Smooth muscle cell (in vitro differentiated cells): Measurements from ENCODE around the gene FOXO6. TPM values are rescaled to one million over a fixed set of nuclear protein-coding genes. Genes with fewer than 3 reads are reported as not detected.

ENCODE experiments used
- DNase-seq: peaks from one replicate; lab custom pipeline; 2025; ENCODE audit not compliant: unreplicated experiment; lab: John Stamatoyannopoulos, UW
- H2AFZ ChIP-seq: fragments of 200-600 bp; sonication (generic); 2 replicates; pipeline ENCODE4 v1.6.0; 2016; ENCODE audit warnings: antibody characterized with exemption, low read depth, mild to moderate bottlenecking
- H3F3A ChIP-seq: fragments of 200-600 bp; sonication (generic); 2 replicates; pipeline ENCODE4 v1.6.0; 2017; ENCODE audit warnings: antibody characterized with exemption, low read depth
- H3K27ac ChIP-seq: fragments of 200-600 bp; sonication (generic); 2 replicates; pipeline ENCODE4 v1.5.1; 2016; ENCODE audit warnings: low read depth, mild to moderate bottlenecking
- H3K27me3 ChIP-seq: fragments of 200-600 bp; sonication (generic); 2 replicates; pipeline ENCODE4 v1.6.1; 2016; ENCODE audit warnings: low read depth, mild to moderate bottlenecking
- H3K36me3 ChIP-seq: fragments of 200-600 bp; sonication (generic); 2 replicates; pipeline ENCODE4 v1.5.1; 2016; ENCODE audit warnings: low read depth
- H3K4me1 ChIP-seq: fragments of 200-600 bp; sonication (generic); 2 replicates; pipeline ENCODE4 v1.5.1; 2016; ENCODE audit warnings: low read depth
- H3K4me2 ChIP-seq: fragments of 200-600 bp; sonication (generic); 2 replicates; pipeline ENCODE4 v1.6.0; 2016; ENCODE audit warnings: mild to moderate bottlenecking
- H3K4me3 ChIP-seq: fragments of 200-600 bp; sonication (generic); 2 replicates; pipeline ENCODE4 v1.5.1; 2016; ENCODE audit warnings: mild to moderate bottlenecking
- H3K79me2 ChIP-seq: fragments of 200-600 bp; sonication (generic); 2 replicates; pipeline ENCODE4 v1.6.0; 2016; ENCODE audit warnings: low read depth, mild to moderate bottlenecking
- H3K9ac ChIP-seq: fragments of 200-600 bp; sonication (generic); 2 replicates; pipeline ENCODE4 v1.6.0; 2016; ENCODE audit warnings: low read depth
- H3K9me3 ChIP-seq: fragments of 200-600 bp; sonication (generic); replicated peaks from 2 replicates; pipeline ENCODE4 v1.5.1; 2016; ENCODE audit warnings: low read depth
- H4K20me1 ChIP-seq: fragments of 200-600 bp; sonication (generic); 2 replicates; pipeline ENCODE4 v1.6.0; 2016; ENCODE audit warnings: low read depth
- WGBS: methylation state at CpG from one replicate; pipeline ENCODE4 v1.1.7; 2016; ENCODE audit warnings: low lambda C conversion rate; 5-methylcytosine and 5-hydroxymethylcytosine counted together
- polyA plus RNA-seq: library from polyadenylated mRNA; unstranded; fragments of >200 nt; fragmentation: Nextera tagmentation; extraction: Ambion mirVana; gene quantifications from 2 replicates; pipeline ENCODE4 v1.2.1, GENCODE V29; 2016
- total RNA-seq: library from RNA; depleted of rRNA; stranded (reverse); fragments of >200 nt; gene quantifications from 2 replicates; pipeline ENCODE4 v1.2.3, GENCODE V29; 2014
- TF ChIP-seq, protein P1 (sequence below): fragments of 200-600 bp; sonication (generic); IDR thresholded peaks from 2 replicates; pipeline ENCODE4 v1.5.1; 2017; ENCODE audit warnings: borderline replicate concordance, mild to moderate bottlenecking, antibody characterized with exemption; ENCODE audit not compliant: insufficient read depth, poor library complexity, severe bottlenecking

FOXO6 gene
- total and polyA plus RNA-seq, 2 experiments from 2014 or later, result 0.85 to 1.7 TPM

GRCh38 chr1:41322835-41323234, 38.4 kb upstream of the FOXO6 start:
- Histone ChIP-seq H3K4me1 (no peaks in the 10 kb centered on the region), H3K36me3 (no peaks in the 10 kb centered on the region), H3K4me2 (no peak overlapping the region), H2AFZ (no peak overlapping the region), H3K4me3 (no peak overlapping the region), H3F3A (no peaks in the 10 kb centered on the region), H3K9me3 (no peaks in the 10 kb centered on the region), H3K9ac (no peak overlapping the region), H3K79me2 (no peaks in the 10 kb centered on the region), H3K27ac (no peak overlapping the region), H4K20me1 (no peaks in the 10 kb centered on the region), H3K27me3 (no peaks in the 10 kb centered on the region)
- TF ChIP-seq, protein P1, sequence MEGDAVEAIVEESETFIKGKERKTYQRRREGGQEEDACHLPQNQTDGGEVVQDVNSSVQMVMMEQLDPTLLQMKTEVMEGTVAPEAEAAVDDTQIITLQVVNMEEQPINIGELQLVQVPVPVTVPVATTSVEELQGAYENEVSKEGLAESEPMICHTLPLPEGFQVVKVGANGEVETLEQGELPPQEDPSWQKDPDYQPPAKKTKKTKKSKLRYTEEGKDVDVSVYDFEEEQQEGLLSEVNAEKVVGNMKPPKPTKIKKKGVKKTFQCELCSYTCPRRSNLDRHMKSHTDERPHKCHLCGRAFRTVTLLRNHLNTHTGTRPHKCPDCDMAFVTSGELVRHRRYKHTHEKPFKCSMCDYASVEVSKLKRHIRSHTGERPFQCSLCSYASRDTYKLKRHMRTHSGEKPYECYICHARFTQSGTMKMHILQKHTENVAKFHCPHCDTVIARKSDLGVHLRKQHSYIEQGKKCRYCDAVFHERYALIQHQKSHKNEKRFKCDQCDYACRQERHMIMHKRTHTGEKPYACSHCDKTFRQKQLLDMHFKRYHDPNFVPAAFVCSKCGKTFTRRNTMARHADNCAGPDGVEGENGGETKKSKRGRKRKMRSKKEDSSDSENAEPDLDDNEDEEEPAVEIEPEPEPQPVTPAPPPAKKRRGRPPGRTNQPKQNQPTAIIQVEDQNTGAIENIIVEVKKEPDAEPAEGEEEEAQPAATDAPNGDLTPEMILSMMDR, result peak; percentile 35
- 57% methylated on average over 7 of the region's 7 CpGs for WGBS
- no peak for DNase-seq

GRCh38 chr1:41323243-41323642, 38.0 kb upstream of the FOXO6 start:
- Histone ChIP-seq H3K27ac (no peak overlapping the region), H3K4me2 (no peak overlapping the region), H4K20me1 (no peaks in the 10 kb centered on the region), H3K9ac (no peak overlapping the region), H3K9me3 (no peaks in the 10 kb centered on the region), H2AFZ (no peak overlapping the region), H3K4me3 (no peak overlapping the region), H3K4me1 (no peaks in the 10 kb centered on the region), H3F3A (no peaks in the 10 kb centered on the region), H3K36me3 (no peaks in the 10 kb centered on the region), H3K27me3 (no peaks in the 10 kb centered on the region), H3K79me2 (no peaks in the 10 kb centered on the region)
- TF ChIP-seq, protein P1, result no peak
- no peak for DNase-seq
- 71% methylated on average over 5 of the region's 5 CpGs for WGBS

- H3K4me2 ChIP-seq, result no peak overlapping the region
- no peaks in the 10 kb centered on the region for H3K27me3 ChIP-seq
- no peak for DNase-seq
- no peak overlapping the region for H2AFZ ChIP-seq
- H3K9ac ChIP-seq, result no peak overlapping the region
- peaks cover under 1% of the 10 kb centered on the region for H3F3A ChIP-seq
- H3K36me3 ChIP-seq, result no peaks in the 10 kb centered on the region
- H3K27ac ChIP-seq, result no peak overlapping the region
- WGBS, result 38% methylated on average over 6 of the region's 6 CpGs
- no peaks in the 10 kb centered on the region for H3K79me2 ChIP-seq
- H3K4me1 ChIP-seq, result peaks cover 6% of the 10 kb centered on the region
- no peaks in the 10 kb centered on the region for H4K20me1 ChIP-seq
- TF ChIP-seq, protein P1, result no peak
- no peak overlapping the region for H3K4me3 ChIP-seq
- H3K9me3 ChIP-seq, result no peaks in the 10 kb centered on the region
Observed at GRCh38 chr1:41325801-41326200, 35.4 kb upstream of the FOXO6 start.

- peaks cover 14% of the 10 kb centered on the region for H3K4me1 ChIP-seq
- 75% methylated on average over 6 of the region's 6 CpGs for WGBS
- H2AFZ ChIP-seq, result no peak overlapping the region
- no peaks in the 10 kb centered on the region for H3K79me2 ChIP-seq
- no peaks in the 10 kb centered on the region for H3K36me3 ChIP-seq
- H3K9me3 ChIP-seq, result no peaks in the 10 kb centered on the region
- H4K20me1 ChIP-seq, result no peaks in the 10 kb centered on the region
- no peak overlapping the region for H3K4me2 ChIP-seq
- peaks cover 3% of the 10 kb centered on the region for H3F3A ChIP-seq
- DNase-seq, result no peak
- H3K4me3 ChIP-seq, result no peak overlapping the region
- no peaks in the 10 kb centered on the region for H3K27me3 ChIP-seq
- H3K9ac ChIP-seq, result no peak overlapping the region
- TF ChIP-seq, protein P1, result no peak
- no peak overlapping the region for H3K27ac ChIP-seq
Observed at GRCh38 chr1:41327383-41327999, 33.7 kb upstream of the FOXO6 start.
